ENCODE measurements around the gene NCOA7. TPM values are rescaled to one million over a fixed set of nuclear protein-coding genes. Genes with fewer than 3 reads are reported as not detected.

NCOA7 gene
- total RNA-seq, 4 donors from 2014 or later, result 16.7 to 28.3 (median 21.2) TPM

DNA sequence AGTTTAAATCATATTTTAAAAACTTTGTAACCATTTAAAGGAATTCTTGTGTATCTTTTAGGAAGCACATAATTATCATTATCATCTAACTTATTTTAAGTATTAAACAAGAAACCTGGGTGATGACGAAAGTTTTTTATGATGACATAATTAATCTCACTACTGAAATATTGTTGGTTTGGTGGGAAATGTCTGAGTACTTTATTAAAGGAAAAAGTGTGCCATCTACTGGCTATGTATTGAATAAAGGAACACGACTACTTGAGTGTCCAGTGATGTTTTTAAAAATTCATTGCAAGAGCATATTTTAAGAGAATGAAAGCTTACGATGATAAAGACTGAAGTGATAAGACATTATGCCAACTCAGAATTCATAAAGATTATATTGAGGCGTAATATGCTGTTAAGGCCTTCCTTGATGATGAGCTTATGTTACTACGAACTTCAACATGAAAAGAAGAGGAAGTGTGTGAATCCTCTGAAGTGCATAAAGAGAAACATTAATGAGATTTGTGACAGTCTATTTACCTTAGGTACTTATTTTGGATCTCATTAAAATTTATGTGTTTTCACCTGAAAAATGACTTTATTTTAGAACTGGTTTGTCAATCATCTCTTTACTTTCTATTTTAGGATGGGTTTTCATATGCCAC, 183.6 kb downstream of the NCOA7 start:
- 28 to 39% methylated on average over 5 of the region's 5 CpGs for WGBS, 2 donors (ENCODE audit: low coverage in 1 of 2)
- TF ChIP-seq POLR2AphosphoS5 (IDR thresholded peaks at IDR 0.05) (no peak), POLR2A (IDR thresholded peaks at IDR 0.05) (no peak), EP300 (IDR thresholded peaks at IDR 0.05; ENCODE audit: low read depth) (no peak)
- TF ChIP-seq, protein P1, sequence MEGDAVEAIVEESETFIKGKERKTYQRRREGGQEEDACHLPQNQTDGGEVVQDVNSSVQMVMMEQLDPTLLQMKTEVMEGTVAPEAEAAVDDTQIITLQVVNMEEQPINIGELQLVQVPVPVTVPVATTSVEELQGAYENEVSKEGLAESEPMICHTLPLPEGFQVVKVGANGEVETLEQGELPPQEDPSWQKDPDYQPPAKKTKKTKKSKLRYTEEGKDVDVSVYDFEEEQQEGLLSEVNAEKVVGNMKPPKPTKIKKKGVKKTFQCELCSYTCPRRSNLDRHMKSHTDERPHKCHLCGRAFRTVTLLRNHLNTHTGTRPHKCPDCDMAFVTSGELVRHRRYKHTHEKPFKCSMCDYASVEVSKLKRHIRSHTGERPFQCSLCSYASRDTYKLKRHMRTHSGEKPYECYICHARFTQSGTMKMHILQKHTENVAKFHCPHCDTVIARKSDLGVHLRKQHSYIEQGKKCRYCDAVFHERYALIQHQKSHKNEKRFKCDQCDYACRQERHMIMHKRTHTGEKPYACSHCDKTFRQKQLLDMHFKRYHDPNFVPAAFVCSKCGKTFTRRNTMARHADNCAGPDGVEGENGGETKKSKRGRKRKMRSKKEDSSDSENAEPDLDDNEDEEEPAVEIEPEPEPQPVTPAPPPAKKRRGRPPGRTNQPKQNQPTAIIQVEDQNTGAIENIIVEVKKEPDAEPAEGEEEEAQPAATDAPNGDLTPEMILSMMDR (IDR thresholded peaks at IDR 0.05), result peak; percentile 45 to 54 (median 49)
- Histone ChIP-seq H3K27ac (no peak overlapping the region), H3K9me3 (no peaks in the 10 kb centered on the region), H3K4me3 (no peak overlapping the region), H3K4me1 (no peaks in the 10 kb centered on the region), H3K27me3 (no peaks in the 10 kb centered on the region), H3K36me3 (peaks cover 0 to 5% (median 0%) of the 10 kb centered on the region in 4 donors)
- intact Hi-C loops (cut with DNase I; ENCODE audit: low total_unique reads), result no loop called here
- DNase-seq, result no peak
- in situ Hi-C loops (cut with MboI; ENCODE audit: low pct_ligation_motif_present in 1 of 4, low pct_unique_long_range_greater_than_20kb in 1 of 4, low sequenced_read_pairs in 3 of 4), result loop anchor here (10.0 to 25.0 kb wide), 4 partner anchors 187 to 662 kb away; partner anchors contain the start of genes HDDC2 (in 3 of the 4) and NCOA7 (in 1 of the 4)

DNA sequence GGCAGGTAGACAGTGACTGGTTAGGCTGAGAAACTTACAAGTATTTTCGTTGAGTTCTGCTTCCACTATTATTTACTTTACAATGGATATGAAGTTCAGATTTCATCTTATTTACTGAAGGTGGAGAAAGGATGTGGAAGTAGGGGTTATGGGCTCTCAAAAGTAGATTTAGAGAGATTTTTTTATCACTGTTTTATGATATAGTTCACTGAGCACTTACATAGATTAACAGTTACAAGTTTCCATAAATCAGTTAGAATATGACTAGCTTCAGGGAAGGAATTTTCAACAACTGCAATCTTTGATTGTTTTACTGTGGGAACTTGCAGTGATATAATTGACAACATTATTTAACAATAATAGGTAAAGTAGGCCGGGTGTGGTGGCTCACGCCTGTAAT, 188.3 kb downstream of the NCOA7 start:
- TF ChIP-seq, protein P1 (IDR thresholded peaks at IDR 0.05), result no peak
- TF ChIP-seq POLR2AphosphoS5 (IDR thresholded peaks at IDR 0.05), result no peak
- no peak for TF ChIP-seq POLR2A (IDR thresholded peaks at IDR 0.05)
- TF ChIP-seq EP300 (IDR thresholded peaks at IDR 0.05; ENCODE audit: low read depth), result no peak
- H3K4me3 ChIP-seq, result no peak overlapping the region
- WGBS, 2 donors (ENCODE audit: low coverage in 1 of 2), result 50 to 67% methylated on average over 3 of the region's 3 CpGs
- intact Hi-C loops (cut with DNase I; ENCODE audit: low total_unique reads) (no loop called here), in situ Hi-C loops (cut with MboI; ENCODE audit: low pct_ligation_motif_present in 1 of 4, low pct_unique_long_range_greater_than_20kb in 1 of 4, low sequenced_read_pairs in 3 of 4) (loop anchor here in 2 of 4 donors (10.0 kb wide), 2 partner anchors 194 to 664 kb away; no protein-coding TSS in a partner anchor)
- peaks cover 0 to 5% (median 0%) of the 10 kb centered on the region in 4 donors for H3K36me3 ChIP-seq
- H3K27me3 ChIP-seq, result no peaks in the 10 kb centered on the region
- H3K27ac ChIP-seq, result no peak overlapping the region
- no peaks in the 10 kb centered on the region for H3K9me3 ChIP-seq
- no peaks in the 10 kb centered on the region for H3K4me1 ChIP-seq
- no peak for DNase-seq

Small RNAs within 50 kb of the gene (small RNA-seq; reads per million reads assigned to genes)
- gene RNA5SP216, result 0 reads per million in 4 donors

Other genes with a start within 250 kb of the NCOA7 start
- gene HEY2, start 41.3 kb upstream of the NCOA7 start, total RNA-seq, result under 1 TPM in 2 of 4 donors, not detected in 2; 0.41 to 0.79 TPM
- 10 to 100 TPM; 23.5 to 35.2 (median 30.7) TPM for gene HINT3, start 165.8 kb downstream of the NCOA7 start, total RNA-seq
- 100 to 1,000 TPM in 1 of 4 donors, 10 to 100 TPM in 3; 23.6 to 152 (median 28.9) TPM for gene TRMT11, start 195.6 kb downstream of the NCOA7 start, total RNA-seq